Kidney tubule cell (primary cell): Measurements from ENCODE around the gene UXS1.
"Not testable (repeated sequence)": the region's sequence is repeated elsewhere in the genome, so short reads cannot be mapped to it uniquely, and the experiment has no call there.

ENCODE experiments used
- DNase-seq: peaks from one replicate; pipeline ENCODE4 v3.0.0-alpha.2; 2018; ENCODE audit warnings: low spot score

Gene UXS1

DNA sequence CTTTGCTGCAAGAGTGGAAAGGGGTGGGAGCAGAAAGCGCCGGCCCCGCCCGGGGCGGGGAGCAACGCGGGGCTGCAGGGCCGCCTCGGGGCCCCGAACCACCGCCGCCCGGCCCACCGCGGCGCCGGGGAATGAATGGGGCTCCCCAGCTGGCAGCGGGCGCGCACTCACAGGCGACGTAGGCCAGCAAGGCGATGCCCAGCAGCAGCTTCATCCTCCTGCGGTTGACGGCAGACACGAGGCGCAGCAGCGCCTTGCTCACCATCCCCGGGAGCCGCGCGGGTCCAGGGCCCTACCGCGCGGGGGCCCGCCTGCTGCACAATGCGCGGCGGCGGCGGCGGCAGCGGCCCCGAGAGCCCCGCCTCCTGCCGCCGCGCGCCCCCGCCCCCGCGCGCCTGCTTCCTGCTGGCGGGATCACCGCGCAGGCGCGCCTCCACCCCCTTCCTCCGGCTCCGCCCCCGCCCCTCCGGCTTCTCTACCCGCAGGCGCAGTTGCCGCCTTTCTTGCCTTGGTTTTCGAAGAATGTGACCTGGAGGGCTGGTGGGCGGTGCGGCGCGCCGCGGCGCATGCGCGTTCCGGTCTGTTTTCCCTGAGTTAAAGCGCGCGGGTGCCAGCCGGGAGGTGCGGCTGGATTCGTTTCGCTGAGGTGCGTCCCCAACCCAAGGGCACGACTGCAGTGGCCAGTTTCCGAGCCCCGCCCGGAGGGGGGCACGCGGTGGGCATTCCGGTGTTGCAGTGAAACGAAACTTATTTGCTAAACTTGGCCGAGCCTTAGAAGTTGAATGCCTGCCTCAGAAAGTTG, at the start of gene UXS1:
Gene UXS1 (minus strand): TSS at position 325 of the 802 bp plus-strand sequence. CDS start 60 bp downstream, at position 265.
- peak; percentile 97 for DNase-seq

DNA sequence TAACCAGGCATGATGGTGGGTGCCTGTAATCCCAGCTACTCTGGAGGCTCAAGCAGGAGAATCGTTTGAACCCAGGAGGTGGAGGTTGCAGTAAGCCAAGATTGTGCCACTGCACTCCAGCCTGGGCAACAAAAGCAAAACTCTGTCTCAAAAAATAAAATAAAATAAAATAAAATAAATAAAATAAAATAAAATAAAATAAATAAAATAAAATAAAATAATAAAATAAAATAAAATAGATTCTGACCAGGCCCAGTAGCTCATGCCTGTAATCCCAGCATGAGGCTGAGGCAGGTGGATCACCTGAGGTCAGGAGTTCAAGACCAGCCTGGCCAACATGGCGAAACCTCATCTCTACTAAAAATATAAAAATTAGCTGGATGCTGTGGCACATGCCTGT, 45.4 kb upstream of the UXS1 start:
- DNase-seq = not testable (repeated sequence)

DNA sequence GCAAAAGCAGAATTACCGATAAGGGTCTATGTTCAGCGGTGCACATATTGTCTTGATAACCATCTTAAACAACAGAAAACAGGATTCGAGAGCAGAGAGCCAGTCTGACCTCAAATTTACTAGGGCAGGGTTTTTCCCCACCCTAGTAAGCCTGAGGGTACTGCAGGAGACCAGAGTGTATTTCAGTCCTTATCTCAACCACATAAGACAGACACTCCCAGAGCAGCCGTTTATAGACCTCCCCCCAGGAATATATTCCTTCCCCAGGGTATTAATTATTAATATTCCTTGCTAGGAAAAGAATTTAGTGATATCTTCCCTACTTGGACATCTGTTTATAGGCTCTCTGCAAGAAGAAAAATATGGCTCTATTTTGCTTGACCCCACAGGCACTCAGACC, 41.3 kb upstream of the UXS1 start:
- not testable (repeated sequence) for DNase-seq

DNA sequence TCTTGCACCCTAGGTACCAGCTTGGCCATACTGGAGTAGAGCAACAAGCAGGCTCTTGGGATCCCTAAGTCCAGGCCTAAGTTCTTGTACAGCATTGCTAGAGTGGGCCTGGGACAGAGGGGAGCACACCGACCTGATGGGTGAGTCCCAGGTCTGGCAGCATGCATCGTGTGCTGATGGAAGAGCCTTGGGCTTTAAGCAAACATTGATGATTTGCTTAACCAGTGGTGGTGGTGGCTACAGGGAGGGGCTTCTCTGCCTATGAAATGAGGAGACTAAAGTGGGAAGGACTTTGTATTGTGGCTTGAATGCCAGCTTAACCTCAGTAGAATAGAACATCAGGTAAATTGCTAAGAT, 39.2 kb upstream of the UXS1 start:
- no peak for DNase-seq

DNA sequence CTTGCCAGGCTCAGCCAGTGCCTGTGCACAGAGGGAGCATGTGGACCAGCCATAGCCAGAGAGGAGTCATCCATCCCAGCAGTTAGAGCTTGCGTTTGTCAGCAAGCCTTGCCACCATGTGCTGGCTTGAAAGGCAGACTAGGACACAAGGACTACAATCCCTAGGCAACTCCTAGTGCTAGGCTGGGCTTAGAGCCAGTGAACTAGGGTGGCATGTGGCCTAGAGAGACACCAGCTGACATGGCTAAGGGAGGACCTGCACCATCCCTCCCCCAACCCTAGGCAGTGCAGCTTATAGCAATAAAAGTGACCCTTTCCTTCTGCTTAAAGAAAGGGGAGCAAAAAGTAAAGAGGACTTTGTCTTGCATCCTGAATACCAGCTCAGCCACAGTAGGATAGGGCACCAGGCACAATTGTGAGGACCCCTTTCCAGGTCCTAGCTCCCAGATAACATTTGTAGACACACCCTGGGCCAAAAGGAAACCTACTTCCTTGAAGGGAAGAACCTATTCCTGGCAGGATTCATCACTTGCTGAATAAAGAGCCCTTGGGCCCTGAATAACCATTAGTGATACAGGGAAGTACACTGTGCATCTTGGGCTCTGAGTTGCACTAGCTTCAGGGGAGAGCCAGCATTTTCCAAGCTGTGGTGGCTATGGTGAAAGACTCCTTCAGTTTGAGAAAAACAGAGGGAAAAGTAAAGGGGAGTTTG, 38.7 kb upstream of the UXS1 start:
- DNase-seq = no peak

DNA sequence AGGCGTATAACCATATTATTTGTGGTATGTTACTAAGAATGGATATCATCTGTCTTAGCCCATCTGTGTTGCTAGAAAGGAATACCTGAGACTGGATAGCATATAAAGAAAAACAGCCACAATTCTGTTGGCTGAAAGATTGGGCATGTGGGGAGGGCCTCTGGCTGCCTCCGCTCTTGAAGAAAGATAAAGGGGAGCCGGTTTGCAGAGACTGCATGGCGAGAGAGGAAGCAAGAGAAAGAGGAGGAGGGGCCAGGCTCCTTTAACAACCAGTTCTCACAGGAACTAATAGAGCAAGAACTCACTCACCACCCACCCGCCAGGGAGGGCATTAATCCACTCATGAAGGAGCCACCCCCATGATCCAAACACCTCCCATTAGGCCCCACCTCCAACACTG, 29.2 kb upstream of the UXS1 start:
- no peak for DNase-seq

DNA sequence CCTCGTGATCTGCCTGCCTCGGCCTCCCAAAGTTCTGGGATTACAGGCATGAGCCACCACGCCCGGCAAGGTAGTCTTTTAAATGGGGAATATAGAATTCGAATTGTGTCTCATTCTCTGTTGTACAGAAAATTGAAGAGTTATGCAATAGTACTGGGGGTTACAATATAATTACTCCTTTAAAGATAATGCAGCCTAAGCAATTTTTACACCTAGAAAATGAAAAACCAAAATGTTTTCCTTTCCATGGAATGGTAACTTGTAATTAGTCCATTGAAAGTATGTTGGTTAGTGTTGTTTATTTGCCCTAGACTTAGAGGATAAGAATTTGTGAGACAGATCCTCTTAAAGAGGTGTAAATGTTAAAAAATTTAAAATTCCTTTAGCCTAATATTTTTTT, 28.0 kb upstream of the UXS1 start:
- DNase-seq = not testable (repeated sequence)

DNA sequence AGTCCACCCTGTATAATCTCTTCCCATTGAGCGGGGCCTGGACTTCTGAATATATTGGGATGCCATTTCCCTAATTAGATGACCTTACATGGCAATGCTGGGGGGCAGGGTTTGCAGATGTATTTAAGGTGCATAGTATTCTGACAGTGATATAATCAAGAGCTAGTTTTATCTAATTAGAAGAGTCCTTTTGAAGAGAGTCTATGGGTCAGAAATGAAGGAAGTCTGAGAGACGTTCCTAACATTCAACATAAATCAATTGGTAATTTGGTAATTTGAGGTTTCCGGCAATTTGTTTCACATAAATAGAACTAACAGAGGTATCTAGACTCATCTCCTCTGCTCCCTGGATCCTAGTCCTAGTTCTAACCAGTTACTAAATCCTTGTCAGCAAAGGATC, 25.7 kb upstream of the UXS1 start:
- no peak for DNase-seq

DNA sequence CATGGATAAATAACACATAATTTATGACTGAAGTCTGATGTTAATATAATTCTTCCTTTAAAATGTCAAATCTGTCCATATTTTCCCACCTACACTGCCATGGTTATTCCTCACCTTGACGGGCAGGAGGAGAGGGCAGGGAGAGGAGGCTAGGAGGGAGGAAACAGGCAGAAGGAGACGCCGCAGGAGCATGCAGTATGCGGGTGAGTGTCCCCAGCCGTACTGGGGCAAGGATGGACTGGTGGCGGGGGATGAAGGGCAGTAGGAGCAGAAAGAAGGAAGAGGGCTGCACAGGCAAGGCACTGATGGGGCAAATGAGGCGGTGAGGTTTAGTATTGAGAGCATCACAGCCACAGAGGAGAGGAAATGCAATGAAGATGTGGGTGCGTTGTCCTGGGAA, 25.1 kb upstream of the UXS1 start:
- DNase-seq = not testable (repeated sequence)

DNA sequence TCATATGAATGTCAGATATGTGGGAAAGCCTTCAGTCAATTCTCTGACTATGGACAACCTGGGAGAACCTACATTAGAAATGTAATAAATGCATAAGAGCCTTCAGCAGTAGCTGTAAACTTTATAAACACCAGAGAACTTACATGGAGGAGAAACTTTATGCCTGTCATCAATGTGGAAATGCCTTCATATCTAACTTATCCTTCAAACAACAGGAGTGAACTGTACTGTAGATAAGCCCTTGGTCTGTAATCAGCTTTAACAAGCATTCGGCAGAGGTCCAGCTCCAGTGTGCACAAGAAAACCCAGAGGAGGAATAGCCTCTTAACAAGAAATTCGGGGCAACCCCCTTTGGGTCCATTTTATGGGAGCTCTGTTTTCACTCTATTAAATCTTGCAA, 14.8 kb upstream of the UXS1 start:
- no peak for DNase-seq

DNA sequence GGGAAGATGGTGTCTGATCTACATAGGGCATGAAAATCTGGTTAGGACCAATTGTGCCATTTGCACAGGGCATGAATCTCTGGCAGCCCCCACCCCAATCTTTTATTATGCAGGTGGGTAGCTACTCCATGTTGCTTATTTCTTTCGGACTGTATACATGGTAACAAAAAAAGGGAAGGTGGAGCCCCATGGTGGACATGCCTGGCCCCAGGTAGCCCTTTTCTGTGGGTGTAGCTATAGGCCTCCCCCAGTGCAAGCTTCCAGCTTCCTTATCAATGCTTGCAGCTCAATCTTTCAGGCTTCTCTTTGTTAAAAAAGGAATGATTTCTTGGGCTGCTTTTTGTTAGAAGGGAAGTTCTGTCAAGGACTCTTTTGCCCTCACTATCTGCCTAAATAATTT, 14.3 kb upstream of the UXS1 start:
- no peak for DNase-seq

DNA sequence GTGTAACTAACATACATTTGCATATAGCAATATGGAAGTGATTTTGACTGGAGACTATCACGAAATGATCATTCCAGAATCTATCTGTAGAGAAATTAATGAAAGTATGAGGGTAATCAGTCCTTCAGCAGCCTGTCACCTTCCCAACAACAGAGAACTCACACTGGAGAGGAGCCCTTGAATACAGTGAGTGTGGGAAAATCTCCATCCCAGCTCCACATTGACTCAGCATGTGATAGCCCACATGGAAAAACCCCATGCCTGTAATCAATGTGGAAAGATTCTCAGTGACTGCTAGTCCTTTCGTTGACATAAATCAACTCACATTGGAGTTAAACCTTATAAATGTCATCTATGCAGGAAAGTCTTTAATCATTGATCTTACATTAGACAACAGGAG, 13.1 kb upstream of the UXS1 start:
- no peak for DNase-seq

DNA sequence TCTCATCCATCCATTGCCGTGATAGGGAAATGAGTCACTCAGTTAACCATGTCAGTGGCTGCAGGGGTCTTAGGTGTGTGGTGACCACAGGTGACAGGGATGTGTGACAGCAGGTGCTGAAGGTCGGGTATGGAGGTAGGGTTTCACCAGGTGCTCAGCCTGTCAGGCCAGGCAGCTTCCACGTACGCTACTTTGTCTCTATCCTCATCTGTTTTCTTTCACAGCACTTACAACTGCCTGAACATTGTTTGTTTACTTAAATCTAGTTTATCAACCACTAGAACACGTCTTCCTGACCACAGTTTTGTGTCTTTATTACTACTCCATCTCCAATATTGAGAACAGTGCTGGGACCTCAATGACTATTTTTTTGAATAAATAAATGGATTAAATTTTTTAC, 11.4 kb upstream of the UXS1 start:
- no peak for DNase-seq

DNA sequence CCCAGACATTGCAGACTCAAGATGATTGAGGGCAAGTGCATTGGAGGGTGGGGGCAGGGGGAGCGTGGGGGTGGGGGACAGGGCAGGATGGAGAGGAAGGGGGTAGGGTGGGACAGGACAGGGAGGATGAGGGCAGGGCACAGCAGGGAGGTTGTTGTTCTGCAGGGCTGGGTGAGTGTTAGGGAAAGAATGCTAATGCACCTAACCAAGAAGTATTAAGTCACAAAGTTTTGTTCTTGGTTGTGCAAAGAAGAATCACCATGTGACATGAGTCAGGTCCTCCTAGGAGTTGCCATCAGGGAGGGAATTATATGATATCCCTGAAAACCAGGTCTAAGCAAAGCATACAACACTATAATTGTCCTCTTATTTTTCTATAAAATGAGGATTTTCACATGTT, 10.4 kb upstream of the UXS1 start:
- not testable (repeated sequence) for DNase-seq

DNA sequence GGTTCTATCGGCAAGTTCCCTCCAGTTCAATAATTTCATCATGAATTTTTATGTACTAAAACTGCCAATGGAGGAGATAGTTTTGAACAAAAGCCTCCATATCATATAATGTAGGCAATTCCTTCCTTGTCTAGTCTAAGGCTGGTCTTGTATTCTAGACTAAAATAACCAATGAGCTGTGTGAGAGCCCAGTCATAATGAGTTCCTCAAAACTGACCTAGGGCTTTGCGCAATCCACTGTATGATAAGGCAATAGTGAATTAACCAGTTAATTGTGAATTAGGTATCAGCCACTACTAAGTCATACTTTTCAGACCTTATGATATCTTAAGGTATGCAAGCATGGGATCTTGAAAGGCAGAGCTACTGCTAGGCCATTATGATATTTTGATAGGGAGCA, 7.6 kb upstream of the UXS1 start:
- DNase-seq = no peak

DNA sequence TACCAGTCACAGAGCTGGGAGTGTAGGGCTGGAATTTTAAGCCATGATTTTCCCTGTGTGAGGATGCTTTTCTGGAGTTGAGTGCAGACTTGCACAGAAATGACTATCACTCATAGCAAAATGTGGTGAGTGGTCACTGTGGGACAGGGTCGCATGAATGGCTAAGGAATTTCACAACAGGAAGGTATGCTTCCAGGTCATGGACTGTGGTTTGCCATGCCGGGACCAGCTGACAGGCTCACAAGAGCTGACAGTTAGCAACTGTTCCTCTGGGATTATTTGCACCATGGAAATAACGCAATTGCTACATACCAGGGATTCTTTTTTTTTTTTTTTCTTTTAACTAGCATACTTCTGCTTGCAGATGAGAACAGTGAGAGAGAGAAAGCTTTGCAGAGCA, 3.8 kb upstream of the UXS1 start:
- peak; percentile 97 for DNase-seq

DNA sequence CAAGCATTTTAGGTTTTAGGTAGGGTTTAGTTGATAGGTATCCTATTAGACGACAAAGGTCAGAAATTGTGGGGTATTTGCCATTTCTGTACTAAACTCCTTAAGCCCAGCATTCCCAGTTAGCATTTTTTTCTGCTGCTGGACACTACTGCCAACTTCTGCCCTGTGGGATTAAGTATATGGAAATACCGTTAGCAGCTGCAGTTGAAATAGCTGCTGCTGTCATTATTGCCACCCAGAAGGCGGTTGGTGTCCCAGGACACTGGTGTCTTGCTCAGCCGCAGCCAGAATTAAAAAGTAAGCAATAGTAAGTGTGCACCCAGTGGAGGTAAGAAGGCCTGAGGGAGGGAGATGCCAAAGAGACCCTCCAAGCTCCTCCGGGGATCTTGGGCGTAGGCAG, 1.9 kb upstream of the UXS1 start:
- DNase-seq = no peak

DNA sequence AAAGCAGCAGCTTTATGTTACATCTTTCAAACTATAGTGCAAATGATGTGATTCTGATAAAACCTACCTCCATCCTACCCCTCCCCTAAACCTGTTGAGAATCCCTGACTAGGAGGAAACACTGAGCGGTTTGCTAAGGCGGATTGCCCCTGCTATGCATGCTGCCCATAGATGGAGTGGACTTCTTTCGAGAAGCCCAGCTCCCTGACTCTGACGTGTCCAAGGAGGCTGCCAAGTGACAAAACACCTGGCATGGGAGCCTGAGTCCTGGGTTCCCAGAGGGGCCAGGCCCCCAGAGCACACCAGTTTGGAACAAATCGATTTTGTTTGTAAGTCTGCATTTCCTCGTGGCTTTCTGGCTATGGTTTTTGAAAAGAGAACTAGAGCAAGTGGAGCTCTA, 1.4 kb upstream of the UXS1 start:
- DNase-seq = no peak

DNA sequence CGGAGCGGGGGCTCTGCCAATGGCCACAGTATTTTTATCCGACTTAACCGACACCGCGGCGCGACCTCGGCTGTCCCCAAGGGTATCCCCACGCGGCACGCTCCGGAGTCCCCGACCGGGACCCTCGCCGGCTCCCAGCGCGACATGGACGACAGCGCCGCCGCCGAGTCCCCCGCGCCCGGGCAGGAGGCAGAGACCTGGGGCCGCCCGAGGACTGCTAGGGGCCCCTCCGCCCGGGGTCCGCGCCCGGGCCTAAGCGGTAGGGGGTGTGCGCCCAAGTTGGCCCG, 468 bp downstream of the UXS1 start:
- no peak for DNase-seq

DNA sequence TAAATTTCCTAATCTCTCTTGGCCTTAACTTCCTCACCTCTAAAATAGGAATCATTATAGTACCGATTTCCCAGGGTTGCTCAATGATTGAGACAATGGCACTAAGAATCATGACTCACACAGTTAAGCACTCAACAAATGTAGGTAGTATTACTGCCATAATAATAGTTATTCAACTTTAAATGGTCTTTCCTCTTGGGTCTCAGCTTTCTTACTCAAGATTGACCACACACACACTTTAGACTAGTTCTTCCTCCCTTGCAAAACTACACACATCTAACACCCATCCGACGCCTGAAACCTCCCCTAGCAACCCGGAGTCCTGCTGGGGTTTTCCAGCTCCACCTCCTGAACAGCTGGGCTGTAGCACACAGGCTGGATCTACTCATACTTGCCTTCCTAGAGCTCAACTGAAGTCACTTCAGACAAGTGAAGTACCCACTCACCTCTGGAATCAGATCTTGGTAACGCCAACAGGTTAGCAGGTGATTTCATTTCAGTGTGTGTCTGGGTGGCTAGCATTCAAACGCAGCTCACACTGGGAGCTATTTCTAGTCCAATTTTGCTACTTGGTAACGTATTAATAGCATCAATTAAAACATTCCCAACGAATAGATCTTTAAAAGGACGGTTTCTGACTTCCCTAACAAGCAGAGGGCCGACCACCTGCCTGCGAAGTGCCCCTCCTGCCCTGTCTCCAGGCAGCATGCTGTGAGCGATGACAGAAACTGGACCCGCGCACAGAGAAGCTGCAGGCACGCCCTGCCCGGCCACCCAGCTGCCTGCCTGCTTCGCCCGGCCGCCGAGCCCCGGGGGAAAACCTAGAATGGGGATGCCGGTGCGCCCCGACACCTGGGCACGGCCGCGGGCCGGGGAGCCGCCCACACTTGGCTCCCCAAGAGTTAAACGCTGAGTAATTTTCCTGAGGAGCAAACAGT, 1.1 kb downstream of the UXS1 start:
- peak; percentile 92 for DNase-seq

DNA sequence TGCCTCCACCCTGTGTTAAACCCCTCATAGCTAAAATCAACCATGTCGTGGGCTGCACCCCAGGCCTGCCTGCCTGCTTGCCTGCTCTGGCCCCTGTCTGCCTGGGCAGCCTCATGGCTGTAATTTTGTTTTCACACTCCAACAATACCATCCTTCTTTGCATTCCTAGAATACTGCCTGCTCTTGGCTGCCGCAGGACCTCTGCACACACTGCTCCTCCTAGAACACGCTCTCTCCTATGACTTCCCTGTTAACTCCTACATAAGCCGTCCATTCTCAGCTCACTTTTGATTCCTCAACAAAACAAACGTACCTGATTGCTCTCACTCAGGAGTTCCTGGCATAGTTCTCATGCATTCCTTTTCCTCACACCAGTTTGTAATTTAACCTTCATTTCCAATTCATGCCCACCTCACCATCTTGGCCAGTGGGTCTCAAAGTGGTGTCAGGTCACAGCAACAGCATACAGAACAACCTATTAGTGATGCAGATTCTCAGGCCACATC, 2.5 kb downstream of the UXS1 start:
- peak; percentile 33 for DNase-seq

DNA sequence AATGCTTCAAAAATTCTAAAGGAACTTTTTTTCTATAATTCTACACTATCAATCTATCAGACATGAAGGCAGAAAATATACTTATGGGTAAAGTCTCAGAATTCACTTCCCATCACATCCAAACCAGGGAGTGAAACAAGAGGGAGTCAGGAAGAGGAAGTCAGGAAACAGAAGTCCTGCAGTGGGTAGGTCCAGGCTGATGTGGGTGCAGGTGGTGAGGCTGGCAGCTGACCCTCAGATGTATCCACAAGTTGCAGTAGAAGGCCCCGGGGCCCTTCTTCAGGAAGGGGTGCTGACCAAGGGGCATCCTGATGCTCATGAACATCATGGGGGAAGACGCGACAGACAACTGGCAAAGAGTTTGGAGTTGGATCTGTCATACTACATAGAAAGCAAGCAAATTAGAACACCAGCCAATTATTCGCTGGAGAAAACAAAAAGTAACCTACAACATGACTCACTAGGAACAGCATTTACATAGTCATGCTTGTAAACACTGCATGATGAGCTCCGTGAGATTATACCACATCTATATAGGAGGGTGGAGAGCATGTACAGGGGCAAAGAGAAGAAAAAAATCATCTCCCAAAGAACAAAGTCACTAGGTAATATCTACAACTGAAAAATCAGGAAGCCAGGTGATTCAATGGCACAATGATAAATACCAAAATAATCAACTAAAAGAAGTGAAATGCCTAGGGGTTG, 4.2 kb downstream of the UXS1 start:
- DNase-seq = peak; percentile 52
